HCT116 (cell line): ENCODE measurements around the gene PGR. TPM values are rescaled to one million over a fixed set of nuclear protein-coding genes. Genes with fewer than 3 reads are reported as not detected.

Experiments used
- ATAC-seq: fragments of 200-7000 bp; cut with Tn5 transposase; 2 replicates; pipeline ENCODE4 v1.9.1; 2020; ENCODE audit warnings: mild to moderate bottlenecking, moderate library complexity
- BruUV-seq: library from RNA; stranded (reverse); fragments of 400-500 nt; replicated peaks from 2 replicates; lab custom pipeline; 2021; lab: Mats Ljungman, UMichigan
- CTCF ChIA-PET: fragments of 300-600 bp; sonication (Branson Sonifier 250); formaldehyde crosslinking; loops from one replicate; lab custom pipeline; 2021; ENCODE audit warnings: antibody characterized with exemption; lab: Charles Lee
- POLR2A ChIA-PET: fragments of 300-600, 350-600 bp; sonication (Branson Sonifier 250); formaldehyde crosslinking; loops from one replicate; lab custom pipeline; 2021; ENCODE audit warnings: antibody characterized with exemption; lab: Charles Lee
- RAD21 ChIA-PET, 2 experiments: fragments of 300-600 bp; sonication (Branson Sonifier 250); formaldehyde crosslinking; loops; one replicate each; lab custom pipeline; 2023; ENCODE audit warnings: low total read pairs in 2 of 2; ENCODE audit not compliant: uncharacterized antibody in 2 of 2, unreplicated experiment in 2 of 2, low non-redundant PET in 1 of 2; lab: Charles Lee
- DNase-seq: peaks from one replicate; pipeline ENCODE4 v3.0.0-alpha.2; 2010; ENCODE audit warnings: low read depth, low spot score
- H2AFZ ChIP-seq: fragments of 200-600 bp; shearing (Covaris generic), sonication (generic); 2 replicates; pipeline ENCODE4 v1.6.1; 2017; ENCODE audit warnings: low read depth, mixed run types, mixed read lengths, antibody characterized with exemption, low read length; ENCODE audit not compliant: poor library complexity, severe bottlenecking
- H3K27ac ChIP-seq: 2 replicates; pipeline ENCODE4 v1.5.1; 2012; ENCODE audit warnings: low read depth, low read length
- H3K27me3 ChIP-seq: fragments of 200-600 bp; sonication (generic); 2 replicates; pipeline ENCODE4 v1.6.1; 2016; ENCODE audit warnings: mixed run types, low read length, mixed read lengths; ENCODE audit not compliant: insufficient read depth
- H3K36me3 ChIP-seq, 2 experiments: fragments of 200-500 bp in 1 of 2; fragments of 200-600 bp in 1 of 2; sonication (Bioruptor generic) in 1 of 2; sonication (generic) in 1 of 2; 2 replicates each; pipeline versions ENCODE4 v1.5.1 to v1.6.1; 2014 to 2016; ENCODE audit warnings: low read length in 2 of 2, inconsistent platforms in 1 of 2, mixed read lengths in 1 of 2, mixed run types in 1 of 2; ENCODE audit not compliant: insufficient read depth in 2 of 2, control insufficient read depth in 1 of 2
- H3K4me1 ChIP-seq, 2 experiments: fragments of 200-600 bp in 1 of 2; sonication (generic) in 1 of 2; 2 replicates each; pipeline versions ENCODE4 v1.5.1 to v1.6.1; 2012 to 2017; ENCODE audit warnings: low read length in 2 of 2, inconsistent platforms in 1 of 2, mild to moderate bottlenecking in 1 of 2, mixed read lengths in 1 of 2, mixed run types in 1 of 2, moderate library complexity in 1 of 2; ENCODE audit not compliant: insufficient read depth in 2 of 2, control insufficient read depth in 1 of 2
- H3K4me2 ChIP-seq: fragments of 200-600 bp; sonication (generic); 2 replicates; pipeline ENCODE4 v1.6.1; 2017; ENCODE audit warnings: mixed run types, low read length, mixed read lengths
- H3K4me3 ChIP-seq, 2 experiments: fragments of 200-600 bp in 1 of 2; sonication (generic) in 1 of 2; replicated peaks in 1 of 2; 2 replicates each; pipeline ENCODE4 v1.5.1; 2011 to 2016; ENCODE audit warnings: low read length in 2 of 2, control low read depth in 1 of 2, low read depth in 1 of 2, mild to moderate bottlenecking in 1 of 2, mixed read lengths in 1 of 2, mixed run types in 1 of 2
- H3K79me2 ChIP-seq: fragments of 200-600 bp; sonication (generic); 2 replicates; pipeline ENCODE4 v1.6.1; 2017; ENCODE audit warnings: mild to moderate bottlenecking, mixed run types, low read length, moderate library complexity, mixed read lengths; ENCODE audit not compliant: insufficient read depth
- H3K9ac ChIP-seq: fragments of 200-600 bp; sonication (generic); 2 replicates; pipeline ENCODE4 v1.6.1; 2016; ENCODE audit warnings: low read length, mixed read lengths
- H3K9me2 ChIP-seq: fragments of 200-600 bp; sonication (generic), shearing (Covaris generic); 2 replicates; pipeline ENCODE4 v1.6.1; 2017; ENCODE audit warnings: mixed run types, mild to moderate bottlenecking, moderate library complexity; ENCODE audit not compliant: insufficient read depth
- H3K9me3 ChIP-seq, 2 experiments: fragments of 200-500 bp in 1 of 2; fragments of 200-600 bp in 1 of 2; sonication (Bioruptor generic) in 1 of 2; sonication (generic) in 1 of 2; 2 replicates each; pipeline ENCODE4 v1.6.1; 2014 to 2017; ENCODE audit warnings: low read length in 2 of 2, mixed read lengths in 2 of 2, inconsistent platforms in 1 of 2, low read depth in 1 of 2, mild to moderate bottlenecking in 1 of 2, mixed run types in 1 of 2, moderate library complexity in 1 of 2; ENCODE audit not compliant: control insufficient read depth in 1 of 2, insufficient read depth in 1 of 2
- H4K20me1 ChIP-seq: fragments of 200-600 bp; sonication (generic), shearing (Covaris generic); 2 replicates; pipeline ENCODE4 v1.6.1; 2017; ENCODE audit warnings: mixed run types, mild to moderate bottlenecking, moderate library complexity; ENCODE audit not compliant: insufficient read depth
- CBX3 ChIP-seq: IDR thresholded peaks from 2 replicates; pipeline ENCODE4 v1.6.1; 2012; ENCODE audit warnings: low read depth
- EGR1 ChIP-seq: IDR thresholded peaks from 2 replicates; pipeline ENCODE4 v1.6.1; 2012; ENCODE audit warnings: low read depth
- EZH2 ChIP-seq: fragments of 200-600 bp; sonication (generic); IDR thresholded peaks from 2 replicates; pipeline ENCODE4 v1.6.1; 2017; ENCODE audit warnings: antibody characterized with exemption, mixed run types
- POLR2AphosphoS5 ChIP-seq: IDR thresholded peaks from 2 replicates; pipeline ENCODE4 v1.6.1; 2011; ENCODE audit warnings: mild to moderate bottlenecking, low read depth, low read length, moderate library complexity
- RAD21 ChIP-seq: IDR thresholded peaks from 2 replicates; pipeline ENCODE4 v1.6.1; 2012; ENCODE audit warnings: low read depth, mild to moderate bottlenecking
- SIN3A ChIP-seq: IDR thresholded peaks from 2 replicates; pipeline ENCODE4 v1.6.1; 2012; ENCODE audit warnings: low read depth
- ZBTB33 ChIP-seq: IDR thresholded peaks from 2 replicates; pipeline ENCODE4 v1.6.1; 2011; ENCODE audit warnings: mild to moderate bottlenecking, low read length, moderate library complexity; ENCODE audit not compliant: insufficient replicate concordance; ENCODE audit errors: extremely low read depth
- ZFX ChIP-seq: fragments of 450-650 bp; IDR thresholded peaks from 2 replicates; pipeline ENCODE4 v1.6.1; 2017
- ZNF274 ChIP-seq: fragments of 200-500 bp; sonication (Bioruptor generic); IDR thresholded peaks from 2 replicates; pipeline ENCODE4 v1.6.1; 2014; ENCODE audit warnings: mild to moderate bottlenecking, low read depth, low read length, inconsistent platforms
- intact Hi-C: fragments of 100-400 bp; cut with micrococcal nuclease; formaldehyde crosslinking; loops from 2 replicates; pipeline ENCODE4 v1.10.0; 2022
- total RNA-seq: library from RNA; stranded (reverse); gene quantifications from one replicate; pipeline ENCODE4 v1.2.1, GENCODE V29; 2021; ENCODE audit not compliant: unreplicated experiment
- TF ChIP-seq, protein P1 (sequence below): IDR thresholded peaks from 2 replicates; pipeline ENCODE4 v1.6.1; 2012
- TF ChIP-seq, protein P2 (sequence below): IDR thresholded peaks from 2 replicates; pipeline ENCODE4 v1.6.1; 2012

The PGR gene
- total RNA-seq, 1 experiment from 2014 or later = not detected

GRCh38 chr11:101032991-101033390 lies 96.6 kb downstream of the PGR start:
- Histone ChIP-seq H3K27ac (no peak overlapping the region), H3K79me2 (no peaks in the 10 kb centered on the region), H3K4me3 (no peak overlapping the region), H2AFZ (no peak overlapping the region), H3K4me1 (no peaks in the 10 kb centered on the region), H3K9me2 (no peaks in the 10 kb centered on the region), H3K9me3 (no peaks in the 10 kb centered on the region), H4K20me1 (no peaks in the 10 kb centered on the region), H3K27me3 (no peaks in the 10 kb centered on the region), H3K4me2 (no peak overlapping the region), H3K9ac (no peak overlapping the region), H3K36me3 (no peaks in the 10 kb centered on the region)
- TF ChIP-seq ZBTB33 (no peak), EZH2 (no peak), CBX3 (no peak)
- TF ChIP-seq, protein P1, sequence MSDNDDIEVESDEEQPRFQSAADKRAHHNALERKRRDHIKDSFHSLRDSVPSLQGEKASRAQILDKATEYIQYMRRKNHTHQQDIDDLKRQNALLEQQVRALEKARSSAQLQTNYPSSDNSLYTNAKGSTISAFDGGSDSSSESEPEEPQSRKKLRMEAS = no peak
- CTCF ChIA-PET = no interaction called here
- POLR2A ChIA-PET = no interaction called here
- ATAC-seq (no peak), DNase-seq (no peak)
- intact Hi-C loops = no loop called here
- no TSS peak for BruUV-seq
- RAD21 ChIA-PET = no interaction called here

GRCh38 chr11:101031713-101032112 lies 97.9 kb downstream of the PGR start:
- DNase-seq (no peak), ATAC-seq (no peak)
- H3K36me3 ChIP-seq = no peaks in the 10 kb centered on the region
- H3K79me2 ChIP-seq = no peaks in the 10 kb centered on the region
- H3K9me2 ChIP-seq = no peaks in the 10 kb centered on the region
- TF ChIP-seq, protein P2, sequence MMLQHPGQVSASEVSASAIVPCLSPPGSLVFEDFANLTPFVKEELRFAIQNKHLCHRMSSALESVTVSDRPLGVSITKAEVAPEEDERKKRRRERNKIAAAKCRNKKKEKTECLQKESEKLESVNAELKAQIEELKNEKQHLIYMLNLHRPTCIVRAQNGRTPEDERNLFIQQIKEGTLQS = no peak
- TF ChIP-seq ZFX (no peak), ZBTB33 (no peak), EGR1 (no peak), ZNF274 (no peak), POLR2AphosphoS5 (no peak), SIN3A (no peak), RAD21 (no peak)
- no peak overlapping the region for H3K4me3 ChIP-seq
- H2AFZ ChIP-seq = no peak overlapping the region
- no peak overlapping the region for H3K4me2 ChIP-seq
- ChIA-PET RAD21 (no interaction called here), CTCF (no interaction called here), POLR2A (no interaction called here)
- no peaks in the 10 kb centered on the region for H4K20me1 ChIP-seq
- no peak overlapping the region for H3K9ac ChIP-seq
- no TSS peak for BruUV-seq
- H3K27ac ChIP-seq = no peak overlapping the region
- no peaks in the 10 kb centered on the region for H3K9me3 ChIP-seq
- H3K27me3 ChIP-seq = no peaks in the 10 kb centered on the region
- intact Hi-C loops = no loop called here
- no peaks in the 10 kb centered on the region for H3K4me1 ChIP-seq
